Liver (tissue), 3 donors: ENCODE measurements around the gene OTOP2.

Experiments
- GABPA ChIP-seq, 2 donors: IDR thresholded peaks in 1 of 2; conservative IDR thresholded peaks in 1 of 2; 2 replicates each; pipeline ENCODE4 v1.6.1; 2016; ENCODE audit warnings: antibody characterized with exemption in 2 of 2, mild to moderate bottlenecking in 1 of 2, moderate library complexity in 1 of 2
- HNF4A ChIP-seq, 2 donors: conservative IDR thresholded peaks; 2 replicates each; pipeline ENCODE4 v1.6.1; 2016; ENCODE audit warnings: antibody characterized with exemption in 2 of 2, mild to moderate bottlenecking in 2 of 2
- JUND ChIP-seq, 2 donors: IDR thresholded peaks; 2 replicates each; pipeline ENCODE4 v1.6.1; 2016; ENCODE audit warnings: antibody characterized with exemption in 2 of 2
- NR2F2 ChIP-seq: IDR thresholded peaks from 2 replicates; pipeline ENCODE4 v1.6.1; 2016; ENCODE audit warnings: antibody characterized with exemption
- RXRA ChIP-seq, 2 donors: IDR thresholded peaks; 2 replicates each; pipeline ENCODE4 v1.6.1; 2017 to 2018; ENCODE audit warnings: antibody characterized with exemption in 2 of 2, mild to moderate bottlenecking in 1 of 2
- TAF1 ChIP-seq: conservative IDR thresholded peaks from 2 replicates; pipeline ENCODE4 v1.6.1; 2016; ENCODE audit warnings: antibody characterized with exemption, mild to moderate bottlenecking
- YY1 ChIP-seq: IDR thresholded peaks from 2 replicates; pipeline ENCODE4 v1.6.1; 2016; ENCODE audit warnings: antibody characterized with exemption, mild to moderate bottlenecking
- TF ChIP-seq, protein P1 (sequence below): fragments of 150-350 bp; IDR thresholded peaks from 2 replicates; pipeline ENCODE4 v1.5.1; 2017; ENCODE audit warnings: improper control_type of control experiment, low read depth, low read length; ENCODE audit not compliant: missing input control
- TF ChIP-seq, protein P2 (sequence below): IDR thresholded peaks from 2 replicates; pipeline ENCODE4 v1.6.1; 2016; ENCODE audit warnings: antibody characterized with exemption
- TF ChIP-seq, protein P3 (sequence below): IDR thresholded peaks from 2 replicates; pipeline ENCODE4 v1.6.1; 2016; ENCODE audit warnings: antibody characterized with exemption
- TF ChIP-seq, protein P4 (sequence below): IDR thresholded peaks from 2 replicates; pipeline ENCODE4 v1.6.1; 2016; ENCODE audit warnings: antibody characterized with exemption, mild to moderate bottlenecking
- donor health status: healthy.
- donor health status: healthy.

DNA sequence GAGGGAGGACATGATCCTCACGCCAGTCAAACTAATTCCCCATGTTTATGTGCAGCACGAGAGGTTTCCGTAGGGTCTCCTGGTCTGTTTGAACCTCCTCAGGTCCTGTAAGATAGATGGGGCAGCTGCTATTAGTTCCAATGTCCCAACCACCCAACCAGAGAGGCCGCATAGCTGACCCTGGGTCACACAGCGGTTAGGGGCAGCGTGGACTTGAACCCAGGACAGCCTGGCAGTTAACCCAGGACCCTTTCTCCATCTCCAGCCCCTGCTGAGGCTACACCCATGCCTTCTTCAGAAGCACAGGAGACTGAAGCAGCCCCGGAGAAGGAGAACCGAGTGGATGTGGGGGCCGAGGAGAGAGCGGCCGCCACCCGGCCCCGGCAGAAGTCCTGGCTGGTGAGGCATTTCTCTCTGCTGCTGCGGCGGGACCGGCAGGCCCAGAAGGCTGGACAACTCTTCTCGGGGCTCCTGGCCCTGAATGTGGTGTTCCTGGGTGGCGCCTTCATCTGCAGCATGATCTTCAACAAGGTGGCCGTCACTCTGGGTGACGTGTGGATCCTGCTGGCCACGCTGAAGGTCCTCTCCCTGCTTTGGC lies 17.2 kb downstream of the OTOP2 start:
- TF ChIP-seq, protein P1, sequence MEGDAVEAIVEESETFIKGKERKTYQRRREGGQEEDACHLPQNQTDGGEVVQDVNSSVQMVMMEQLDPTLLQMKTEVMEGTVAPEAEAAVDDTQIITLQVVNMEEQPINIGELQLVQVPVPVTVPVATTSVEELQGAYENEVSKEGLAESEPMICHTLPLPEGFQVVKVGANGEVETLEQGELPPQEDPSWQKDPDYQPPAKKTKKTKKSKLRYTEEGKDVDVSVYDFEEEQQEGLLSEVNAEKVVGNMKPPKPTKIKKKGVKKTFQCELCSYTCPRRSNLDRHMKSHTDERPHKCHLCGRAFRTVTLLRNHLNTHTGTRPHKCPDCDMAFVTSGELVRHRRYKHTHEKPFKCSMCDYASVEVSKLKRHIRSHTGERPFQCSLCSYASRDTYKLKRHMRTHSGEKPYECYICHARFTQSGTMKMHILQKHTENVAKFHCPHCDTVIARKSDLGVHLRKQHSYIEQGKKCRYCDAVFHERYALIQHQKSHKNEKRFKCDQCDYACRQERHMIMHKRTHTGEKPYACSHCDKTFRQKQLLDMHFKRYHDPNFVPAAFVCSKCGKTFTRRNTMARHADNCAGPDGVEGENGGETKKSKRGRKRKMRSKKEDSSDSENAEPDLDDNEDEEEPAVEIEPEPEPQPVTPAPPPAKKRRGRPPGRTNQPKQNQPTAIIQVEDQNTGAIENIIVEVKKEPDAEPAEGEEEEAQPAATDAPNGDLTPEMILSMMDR: no peak
- no peak for TF ChIP-seq YY1
- TF ChIP-seq, protein P2, sequence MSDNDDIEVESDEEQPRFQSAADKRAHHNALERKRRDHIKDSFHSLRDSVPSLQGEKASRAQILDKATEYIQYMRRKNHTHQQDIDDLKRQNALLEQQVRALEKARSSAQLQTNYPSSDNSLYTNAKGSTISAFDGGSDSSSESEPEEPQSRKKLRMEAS: no peak
- TF ChIP-seq, protein P3, sequence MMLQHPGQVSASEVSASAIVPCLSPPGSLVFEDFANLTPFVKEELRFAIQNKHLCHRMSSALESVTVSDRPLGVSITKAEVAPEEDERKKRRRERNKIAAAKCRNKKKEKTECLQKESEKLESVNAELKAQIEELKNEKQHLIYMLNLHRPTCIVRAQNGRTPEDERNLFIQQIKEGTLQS: no peak
- TF ChIP-seq HNF4A (conservative IDR thresholded peaks at IDR 0.05): no peak
- TF ChIP-seq NR2F2: no peak
- TF ChIP-seq TAF1: no peak
- no peak for TF ChIP-seq JUND (IDR thresholded peaks at IDR 0.05)
- TF ChIP-seq GABPA (IDR thresholded peaks at IDR 0.05 in 1 of 2, conservative IDR thresholded peaks at IDR 0.05 in 1 of 2): no peak
- TF ChIP-seq, protein P4, sequence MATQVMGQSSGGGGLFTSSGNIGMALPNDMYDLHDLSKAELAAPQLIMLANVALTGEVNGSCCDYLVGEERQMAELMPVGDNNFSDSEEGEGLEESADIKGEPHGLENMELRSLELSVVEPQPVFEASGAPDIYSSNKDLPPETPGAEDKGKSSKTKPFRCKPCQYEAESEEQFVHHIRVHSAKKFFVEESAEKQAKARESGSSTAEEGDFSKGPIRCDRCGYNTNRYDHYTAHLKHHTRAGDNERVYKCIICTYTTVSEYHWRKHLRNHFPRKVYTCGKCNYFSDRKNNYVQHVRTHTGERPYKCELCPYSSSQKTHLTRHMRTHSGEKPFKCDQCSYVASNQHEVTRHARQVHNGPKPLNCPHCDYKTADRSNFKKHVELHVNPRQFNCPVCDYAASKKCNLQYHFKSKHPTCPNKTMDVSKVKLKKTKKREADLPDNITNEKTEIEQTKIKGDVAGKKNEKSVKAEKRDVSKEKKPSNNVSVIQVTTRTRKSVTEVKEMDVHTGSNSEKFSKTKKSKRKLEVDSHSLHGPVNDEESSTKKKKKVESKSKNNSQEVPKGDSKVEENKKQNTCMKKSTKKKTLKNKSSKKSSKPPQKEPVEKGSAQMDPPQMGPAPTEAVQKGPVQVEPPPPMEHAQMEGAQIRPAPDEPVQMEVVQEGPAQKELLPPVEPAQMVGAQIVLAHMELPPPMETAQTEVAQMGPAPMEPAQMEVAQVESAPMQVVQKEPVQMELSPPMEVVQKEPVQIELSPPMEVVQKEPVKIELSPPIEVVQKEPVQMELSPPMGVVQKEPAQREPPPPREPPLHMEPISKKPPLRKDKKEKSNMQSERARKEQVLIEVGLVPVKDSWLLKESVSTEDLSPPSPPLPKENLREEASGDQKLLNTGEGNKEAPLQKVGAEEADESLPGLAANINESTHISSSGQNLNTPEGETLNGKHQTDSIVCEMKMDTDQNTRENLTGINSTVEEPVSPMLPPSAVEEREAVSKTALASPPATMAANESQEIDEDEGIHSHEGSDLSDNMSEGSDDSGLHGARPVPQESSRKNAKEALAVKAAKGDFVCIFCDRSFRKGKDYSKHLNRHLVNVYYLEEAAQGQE: no peak
- TF ChIP-seq RXRA (IDR thresholded peaks at IDR 0.05): no peak
